GDM1 (cell line): ENCODE data around the gene TARP.
A peak's percentile ranks its signal among the peaks of the same experiment; 100 is the strongest.

Source experiments
- DNase-seq: peaks from one replicate; lab custom pipeline; 2025; lab: John Stamatoyannopoulos, UW

TARP gene

GRCh38 chr7:38215735-38216670, 57.4 kb downstream of the TARP start:
- peak; percentile 78 for DNase-seq

- no peak for DNase-seq
These were observed 58.3 kb downstream of the TARP start for GRCh38 chr7:38215115-38215514.

GRCh38 chr7:38211940-38212339, 61.5 kb downstream of the TARP start:
- no peak for DNase-seq

GRCh38 chr7:38211486-38211885, 62.0 kb downstream of the TARP start:
- no peak for DNase-seq
